Measurements from ENCODE around the gene MED13L.

MED13L gene

DNA sequence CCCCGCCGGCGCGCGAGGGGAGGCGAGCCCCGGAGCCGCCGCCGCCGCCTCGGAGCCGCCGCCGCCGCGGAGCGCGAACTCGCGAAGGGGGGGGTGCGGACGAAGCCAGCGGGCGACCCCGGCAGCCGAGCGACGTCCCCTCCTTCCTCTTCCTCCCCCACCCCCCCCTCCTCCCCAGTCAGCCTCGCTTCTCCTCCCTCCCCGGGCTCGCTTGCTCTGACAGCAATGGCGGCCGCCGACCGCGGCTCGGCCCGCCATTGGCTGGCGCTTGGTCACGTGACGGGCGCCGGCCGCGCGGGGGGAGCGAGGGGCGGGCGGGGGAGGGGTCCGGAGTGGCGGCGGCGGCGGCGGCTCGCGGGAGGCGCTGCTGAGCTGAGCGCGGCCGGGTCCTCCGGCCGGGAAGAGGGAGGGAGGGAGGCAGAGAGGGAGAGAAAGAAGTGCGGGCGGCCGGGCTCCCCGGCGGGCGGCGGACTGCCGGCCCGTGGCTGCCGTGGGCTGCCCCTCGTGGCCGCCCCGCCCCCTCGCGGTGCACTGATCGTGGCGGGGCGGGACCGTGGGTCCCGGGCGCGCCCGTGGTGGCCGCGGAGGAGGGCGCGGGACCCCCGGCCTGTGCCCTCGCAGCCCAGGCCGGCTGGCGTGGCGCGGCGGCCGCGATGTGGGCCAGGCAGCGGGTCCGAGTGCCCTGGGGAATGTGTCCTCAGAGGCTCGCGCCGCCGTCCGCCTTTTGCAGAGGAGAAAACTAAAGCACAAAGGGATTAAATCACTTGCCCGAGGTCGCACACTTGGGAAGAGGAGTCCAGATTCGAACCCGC, at the start of gene MED13L:
TSS of gene MED13L (minus strand) at position 227 of the 812 bp plus-strand sequence. CDS start 562 bp downstream, outside the sequence.
- peak; percentile 86 for DNase-seq

DNA sequence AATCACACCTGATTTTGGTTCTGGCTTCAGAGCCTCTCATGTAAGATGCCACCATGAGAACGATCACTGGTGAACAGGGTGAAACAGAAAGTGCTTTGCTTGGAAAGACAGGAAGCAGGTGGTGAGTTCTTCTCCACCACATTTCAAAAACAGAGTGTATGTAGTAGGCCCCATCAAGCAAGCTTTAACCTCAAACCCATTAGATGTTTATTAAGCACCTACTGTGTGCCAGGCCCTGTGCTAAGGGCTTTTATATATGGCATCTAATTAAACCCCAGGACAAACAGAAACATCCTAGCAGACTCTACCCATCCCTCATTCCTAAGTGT, 47.8 kb upstream of the MED13L start:
- DNase-seq: no peak

DNA sequence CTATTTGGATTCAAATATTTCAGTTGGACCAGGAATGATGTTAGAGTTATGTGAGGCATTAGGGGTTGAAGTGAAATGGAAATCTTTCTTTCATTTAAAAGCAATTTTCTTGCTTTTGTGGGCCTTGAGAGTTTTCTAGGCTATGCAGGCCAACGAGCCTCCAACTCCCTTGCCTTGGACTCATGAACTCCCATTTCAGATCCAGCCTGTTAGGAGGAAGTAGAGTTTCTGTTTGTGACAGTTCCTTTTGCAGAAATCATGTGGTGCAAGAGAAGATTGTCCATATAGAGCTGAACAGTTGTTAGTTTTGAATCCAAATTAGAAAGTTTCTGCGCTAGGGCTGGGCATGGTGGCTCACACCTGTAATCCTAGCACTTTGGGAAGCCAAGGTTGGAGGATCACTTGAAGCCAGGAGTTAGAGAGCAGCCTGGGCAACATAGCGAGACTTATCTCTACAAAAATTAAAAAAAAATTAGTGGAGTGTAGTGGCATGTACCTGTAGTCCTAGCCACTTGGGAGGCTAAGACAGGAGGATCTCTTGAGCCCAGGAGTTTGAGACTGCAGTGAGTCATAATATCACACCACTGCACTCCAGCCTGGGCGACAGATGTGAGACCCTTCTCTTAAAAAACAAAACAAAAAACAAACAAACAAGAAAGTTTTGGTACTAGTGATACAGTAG, 47.3 kb upstream of the MED13L start:
- DNase-seq: no peak

DNA sequence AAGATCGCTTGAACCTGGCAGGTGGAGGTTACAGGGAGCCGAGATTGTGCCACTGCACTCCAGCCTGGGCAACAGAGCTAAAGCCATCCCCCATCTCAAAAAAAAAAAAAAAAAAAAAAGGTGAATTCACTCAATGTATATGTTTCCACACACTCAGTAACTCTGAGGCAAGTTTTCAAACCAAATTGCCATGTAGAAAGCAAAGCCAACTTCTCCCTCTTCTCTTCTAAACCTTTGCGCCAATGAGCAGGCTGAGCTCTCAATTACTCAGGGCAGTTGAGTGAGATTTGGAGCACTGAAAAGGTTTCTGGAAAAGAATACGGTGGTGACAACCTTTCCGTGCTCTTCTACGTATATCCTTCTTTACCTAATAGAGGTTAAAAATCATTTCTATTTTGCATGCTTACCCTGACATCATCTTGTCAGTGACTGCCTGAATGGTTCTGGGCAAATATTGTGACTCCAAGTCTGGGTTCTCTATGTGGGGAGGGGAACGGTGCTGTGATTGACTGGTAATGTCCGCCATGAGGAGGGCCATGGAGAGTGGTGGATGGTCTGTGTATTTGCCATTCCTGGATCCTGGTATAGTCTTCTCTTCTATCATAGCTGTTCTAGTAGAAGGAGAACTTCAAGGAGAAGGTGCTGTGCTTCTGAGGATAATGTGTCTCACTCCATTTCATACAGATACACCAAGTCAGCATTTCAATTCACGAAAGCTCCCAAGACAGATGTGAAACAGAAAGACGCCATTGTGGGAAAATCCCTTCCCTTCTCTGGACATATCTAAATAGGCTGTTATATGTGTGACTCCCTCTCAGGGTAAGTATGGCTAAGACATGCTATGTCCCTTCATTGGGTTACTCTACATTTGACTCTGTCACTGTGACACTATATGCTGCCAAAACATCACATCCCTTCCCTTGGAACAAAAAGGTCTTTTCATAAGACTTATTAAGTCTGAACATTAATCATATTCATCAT, 46.2 kb upstream of the MED13L start:
- DNase-seq: no peak

DNA sequence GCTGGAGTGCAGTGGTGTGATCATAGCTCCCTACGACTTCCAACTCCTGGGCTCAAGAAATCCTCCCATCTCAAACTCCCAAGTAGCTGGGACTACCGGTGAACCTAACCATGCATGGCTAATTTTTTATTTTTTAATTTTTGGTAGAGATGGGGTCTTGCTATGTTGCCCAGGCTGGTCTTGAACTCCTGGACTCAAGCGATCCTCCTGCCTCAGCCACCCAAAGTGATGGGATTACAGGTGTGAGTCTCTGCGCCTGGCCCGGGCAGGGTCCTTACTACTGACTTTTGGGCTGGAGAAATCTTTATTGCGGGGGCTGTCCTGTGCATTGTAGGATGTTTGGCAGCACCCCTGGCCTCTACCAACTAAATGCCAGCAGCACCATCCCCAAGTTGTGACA, 44.4 kb upstream of the MED13L start:
- DNase-seq: no peak

DNA sequence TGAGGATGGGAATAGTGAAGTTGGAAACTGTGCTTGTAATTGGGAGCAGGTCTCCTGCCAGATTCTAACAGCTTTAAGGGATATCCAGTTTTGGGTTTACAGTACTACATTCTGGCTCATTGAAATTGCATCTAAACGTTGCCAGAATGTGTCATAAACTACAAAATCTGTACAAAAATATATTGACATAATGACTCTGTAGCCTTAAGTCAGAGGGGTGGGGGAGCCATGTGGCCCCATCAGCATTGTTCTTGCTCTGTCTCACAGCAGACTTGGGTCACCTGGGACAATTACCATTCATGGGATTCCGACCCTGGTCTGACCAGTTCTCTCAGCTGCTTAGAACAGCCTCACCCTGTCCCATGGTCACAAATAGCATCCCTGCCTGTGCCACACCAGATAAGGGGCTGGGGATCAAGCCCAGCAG, 43.3 kb upstream of the MED13L start:
- peak; percentile 21 for DNase-seq

DNA sequence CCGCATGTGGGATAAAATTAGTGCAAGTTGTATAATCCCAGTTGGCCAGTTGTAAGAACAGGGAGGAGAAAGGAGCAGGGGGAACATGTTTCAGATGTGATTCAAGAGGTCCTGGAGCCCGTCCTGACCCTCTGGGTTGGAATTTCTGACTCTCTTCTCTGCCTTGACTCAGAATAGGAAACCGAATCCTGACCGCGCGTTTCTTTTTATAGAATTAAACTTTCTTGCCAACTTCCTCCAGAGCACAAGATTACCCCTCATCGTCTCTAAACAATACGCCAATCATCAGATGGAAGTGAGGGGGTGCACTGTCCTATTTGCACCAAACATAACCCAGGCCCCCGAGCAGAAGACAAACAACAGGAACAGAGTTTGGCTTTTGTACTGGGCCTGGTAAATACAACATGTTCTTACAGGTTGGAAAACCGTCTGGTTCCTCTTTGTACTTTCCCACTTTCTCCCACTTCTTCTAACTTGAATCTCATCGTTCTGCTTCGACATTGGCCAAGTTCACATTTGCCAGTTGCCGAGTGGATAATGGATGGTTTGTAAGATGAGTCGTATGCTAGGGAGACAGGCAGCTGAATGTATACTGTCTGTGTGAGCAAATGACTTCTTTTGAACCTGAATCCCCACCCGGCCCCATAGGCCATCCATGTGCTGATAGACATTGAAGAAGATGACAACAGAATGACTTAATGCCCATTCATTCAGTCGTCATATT, 42.6 kb upstream of the MED13L start:
- peak; percentile 97 for DNase-seq

DNA sequence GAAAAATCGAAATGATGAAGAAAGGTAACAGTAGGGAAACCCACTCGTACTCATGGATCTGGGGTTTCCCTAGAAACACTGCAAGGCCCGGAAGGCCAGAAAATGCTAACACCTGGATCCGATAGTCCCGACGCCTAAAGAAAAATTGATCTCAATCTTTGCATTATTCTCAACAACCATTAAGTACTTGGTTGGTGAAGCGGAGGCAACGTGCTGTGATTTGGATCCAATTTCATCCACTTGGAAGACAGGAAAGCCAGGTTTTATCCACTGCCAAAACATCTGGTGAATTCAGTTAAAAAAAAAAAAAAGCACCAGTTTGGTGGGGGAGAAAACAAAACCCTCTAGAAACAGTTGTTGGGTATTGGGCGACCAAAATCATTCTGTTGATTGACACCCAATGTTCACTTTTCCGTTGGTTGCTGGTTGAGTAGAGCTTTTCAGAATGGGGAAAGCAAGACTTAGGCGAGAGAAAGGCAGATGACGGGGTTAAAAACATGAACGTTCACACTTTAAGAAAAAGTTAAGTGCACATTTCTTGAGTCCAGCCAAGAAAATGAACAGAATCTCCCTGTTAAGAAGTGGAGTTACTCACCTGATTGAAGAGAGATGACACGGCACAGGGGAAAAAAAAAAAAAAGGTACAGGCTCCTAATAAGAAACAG, 41.9 kb upstream of the MED13L start:
- DNase-seq: no peak

DNA sequence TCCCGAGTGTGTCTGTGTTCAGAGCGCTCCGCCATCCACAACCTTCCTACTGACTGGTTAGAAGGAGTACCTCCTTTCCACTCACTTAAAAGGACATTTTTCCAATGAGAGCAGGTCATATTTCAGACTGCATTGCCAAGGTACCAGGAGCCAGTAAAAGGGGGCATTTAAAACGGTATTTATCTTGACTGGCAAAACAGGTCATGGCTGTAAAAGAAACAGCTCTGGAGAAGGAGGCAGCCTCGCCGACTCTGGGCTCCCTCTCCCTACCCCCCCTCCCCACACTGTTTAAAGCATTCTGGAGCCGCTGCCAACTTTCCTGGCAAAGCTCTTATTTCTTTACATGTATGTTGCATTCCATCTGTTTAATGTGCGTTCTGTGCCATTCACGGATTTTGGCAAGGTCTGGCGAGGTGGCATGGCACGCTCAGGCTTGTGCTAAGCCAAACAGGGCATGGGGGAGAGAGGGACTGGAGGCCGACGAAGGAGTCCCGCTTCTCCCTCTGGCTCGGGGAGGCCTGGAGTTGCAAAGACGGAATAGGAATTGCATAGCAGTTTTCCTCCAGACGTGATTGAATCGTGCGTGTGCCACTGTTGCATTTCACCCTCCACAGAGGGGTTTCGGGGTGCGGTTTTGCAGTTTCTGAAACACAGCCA, 41.2 kb upstream of the MED13L start:
- DNase-seq: no peak

DNA sequence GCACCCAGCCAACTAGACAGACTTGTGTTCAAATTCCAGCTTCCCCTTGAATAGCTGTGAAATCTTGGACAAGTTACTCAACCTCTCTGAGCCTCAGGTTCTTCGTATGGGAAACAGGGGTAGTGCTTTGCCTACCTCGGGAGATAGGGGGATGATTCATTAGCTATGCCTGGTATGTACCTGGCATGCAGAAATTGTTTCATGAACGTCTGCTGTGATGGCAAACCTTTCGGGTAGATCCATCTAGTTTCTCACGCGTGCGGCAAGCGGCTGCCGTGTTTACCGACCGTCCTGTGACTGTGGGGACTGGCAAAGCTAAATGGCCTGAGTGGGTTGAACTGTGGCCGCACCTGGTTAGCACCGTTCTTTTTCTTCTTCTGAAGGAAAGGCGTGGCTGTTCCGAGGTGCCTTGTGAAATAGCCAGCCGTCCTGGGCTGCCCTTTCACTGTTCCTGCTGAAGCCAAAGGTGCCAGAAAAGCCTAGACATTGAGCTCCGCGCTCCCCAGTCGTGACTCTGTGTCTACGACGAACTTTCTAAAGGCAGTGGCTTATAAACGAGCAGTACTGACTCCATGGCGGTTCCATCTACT, 40.6 kb upstream of the MED13L start:
- no peak for DNase-seq

DNA sequence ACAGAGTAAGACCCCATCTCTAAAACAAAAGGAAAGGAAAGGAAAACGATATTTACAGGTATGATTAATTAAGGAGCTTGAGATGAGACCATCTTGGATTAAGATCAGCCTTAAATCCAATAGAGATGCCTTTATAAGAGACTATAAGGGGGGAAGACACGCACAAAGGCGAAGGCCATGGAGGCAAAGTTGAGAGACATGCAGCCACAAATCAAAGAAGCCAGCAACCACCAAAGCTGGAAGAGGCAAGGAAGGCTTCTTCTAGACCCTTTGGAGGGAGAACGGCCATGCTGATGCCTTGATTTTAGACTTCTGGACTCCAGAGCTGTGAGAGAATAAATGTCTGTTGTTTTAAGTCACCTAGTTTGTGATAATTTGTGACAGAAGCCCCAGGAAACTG, 39.6 kb upstream of the MED13L start:
- DNase-seq: no peak

DNA sequence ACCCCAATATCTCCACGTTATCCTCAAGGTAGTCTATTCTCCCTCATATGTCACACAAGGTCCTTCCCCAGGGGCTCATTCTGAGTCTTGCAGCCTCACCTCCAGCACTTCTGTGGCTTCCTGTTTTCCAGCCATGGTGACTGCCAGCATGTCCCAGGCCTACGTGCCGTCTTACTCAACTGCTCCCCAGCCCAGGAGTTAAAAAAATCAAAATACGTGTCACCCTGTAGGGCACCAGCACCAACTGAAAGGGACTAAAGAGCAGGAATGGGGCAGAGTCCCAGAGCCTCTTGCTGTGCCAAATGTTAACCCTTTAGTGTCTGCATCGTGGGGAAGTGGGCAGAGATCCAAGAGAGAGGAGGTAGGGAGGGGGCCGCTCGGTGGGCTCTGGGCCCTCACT, 37.0 kb upstream of the MED13L start:
- no peak for DNase-seq

DNA sequence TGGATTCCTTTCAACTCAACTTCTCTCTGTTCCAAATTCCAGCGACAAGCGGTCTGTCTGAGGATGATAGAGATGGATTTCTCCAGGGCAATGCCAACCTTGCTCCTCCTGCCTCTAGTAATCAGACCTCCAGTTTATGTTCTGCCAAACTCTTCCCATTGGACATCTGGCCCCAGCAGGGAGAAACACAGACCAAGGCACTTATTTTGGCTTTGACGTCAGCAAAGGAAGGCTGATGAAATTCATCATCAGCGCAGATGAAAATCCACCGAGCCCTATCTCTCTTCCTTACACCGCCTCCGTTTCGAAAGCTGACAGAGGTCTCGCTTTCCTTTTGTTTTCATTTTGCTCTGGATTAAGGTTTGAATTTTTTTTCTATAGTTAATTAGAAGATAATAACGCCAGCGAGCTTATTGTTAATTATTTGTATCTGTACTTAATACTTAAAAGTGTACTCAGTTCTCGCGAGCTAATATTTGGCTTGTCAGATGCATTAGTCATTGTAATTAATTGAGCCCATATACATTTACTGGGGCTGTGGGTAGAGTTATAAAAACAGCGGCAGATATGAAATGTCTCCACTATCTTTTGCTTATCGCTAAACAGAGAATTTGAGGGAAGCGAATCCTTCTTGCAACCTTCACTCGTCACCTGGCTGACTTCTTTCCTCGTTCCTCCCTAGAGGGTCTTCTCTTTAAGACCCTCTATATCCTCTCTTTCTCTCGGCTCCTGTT, 35.9 kb upstream of the MED13L start:
- no peak for DNase-seq

DNA sequence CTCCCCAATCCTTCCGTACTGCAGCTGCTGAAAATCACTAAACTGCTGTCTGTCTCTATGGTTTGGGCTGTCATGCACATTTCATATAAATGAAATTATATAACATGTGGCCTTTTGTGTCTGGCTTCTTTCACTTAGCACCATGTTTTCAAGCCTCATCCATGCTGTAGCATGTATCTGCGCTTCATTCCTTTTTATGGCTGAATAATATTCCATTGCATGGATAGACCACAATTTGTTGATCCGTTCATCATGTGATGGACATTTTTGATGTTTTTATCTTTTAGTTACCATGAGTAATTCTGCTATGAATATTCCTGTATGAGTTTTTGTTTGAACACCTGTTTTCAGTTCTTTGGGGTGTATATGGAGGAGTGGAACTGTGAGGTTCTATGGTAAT, 32.6 kb upstream of the MED13L start:
- no peak for DNase-seq

DNA sequence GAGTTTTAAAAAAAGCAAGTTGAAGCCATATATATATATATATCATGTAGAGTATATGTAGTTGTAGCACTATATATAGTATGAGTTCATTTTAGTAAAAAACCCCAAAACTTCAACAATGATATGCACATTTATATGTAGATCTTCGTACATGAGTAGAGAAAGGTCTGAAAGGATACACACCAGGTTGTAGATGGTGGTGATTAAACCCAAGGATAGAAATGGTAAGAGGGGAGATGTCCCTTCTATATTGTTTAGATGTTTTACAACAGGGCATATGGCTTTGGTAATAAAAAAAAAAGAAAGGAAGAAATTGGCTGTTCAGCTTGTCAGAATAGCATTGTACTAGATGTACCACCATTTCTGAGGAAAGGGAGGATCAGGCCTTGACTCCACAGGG, 31.9 kb upstream of the MED13L start:
- no peak for DNase-seq

DNA sequence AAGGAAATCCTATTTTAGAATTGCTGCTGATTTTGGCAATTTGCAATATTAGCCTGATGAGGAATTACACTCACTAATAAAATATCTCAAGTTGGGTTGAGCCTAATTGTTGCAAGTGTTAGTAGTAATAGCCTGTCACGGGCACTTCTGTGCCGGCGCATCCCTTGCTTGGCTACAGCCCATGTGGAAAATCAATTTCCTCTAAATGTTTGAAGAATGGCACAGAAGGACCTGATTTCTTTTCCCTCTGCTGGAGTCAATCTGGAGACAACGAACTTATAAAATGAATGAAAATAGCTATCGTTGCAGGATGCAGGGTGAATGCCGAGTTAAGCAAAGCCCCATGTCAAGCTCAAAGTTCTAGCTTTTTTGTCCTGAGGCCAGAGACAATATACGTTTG, 31.2 kb upstream of the MED13L start:
- no peak for DNase-seq

DNA sequence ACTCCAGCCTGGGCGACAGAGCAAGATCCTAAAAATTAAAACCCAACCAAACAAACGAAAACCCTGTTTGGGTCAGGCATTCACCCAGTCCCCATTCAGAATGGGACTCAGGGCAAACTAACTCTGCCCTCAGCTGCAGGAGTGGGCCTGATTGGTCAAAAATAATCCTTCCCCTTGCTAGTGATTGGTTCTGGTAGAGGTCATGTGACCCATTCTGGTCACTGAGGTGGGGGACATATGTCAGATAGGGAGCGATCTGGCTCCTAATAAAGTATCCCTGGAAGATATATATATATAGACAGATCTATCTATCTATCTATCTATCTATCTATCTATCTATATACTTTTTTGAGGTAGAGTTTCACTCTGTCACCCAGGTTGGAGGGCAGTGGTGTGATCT, 29.5 kb upstream of the MED13L start:
- no peak for DNase-seq

DNA sequence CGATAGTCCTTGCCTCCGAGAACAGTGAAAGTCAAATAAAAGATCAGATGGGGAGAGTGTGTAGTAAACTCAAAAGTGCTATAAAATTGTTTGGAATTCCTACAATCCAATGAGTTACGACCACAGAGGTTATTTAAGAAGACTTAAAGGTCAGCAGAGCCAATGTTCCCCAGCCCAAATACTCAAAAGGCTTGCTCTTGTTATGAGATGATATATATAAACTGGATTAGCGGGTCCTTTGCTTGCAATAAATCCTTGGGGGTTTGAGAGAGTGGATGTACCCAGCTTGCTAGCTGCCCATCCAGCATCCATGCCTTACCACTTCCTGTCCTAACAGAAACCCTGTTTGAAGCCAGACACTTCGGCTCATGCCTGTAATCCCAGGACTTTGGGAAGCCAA, 29.0 kb upstream of the MED13L start:
- DNase-seq: no peak

DNA sequence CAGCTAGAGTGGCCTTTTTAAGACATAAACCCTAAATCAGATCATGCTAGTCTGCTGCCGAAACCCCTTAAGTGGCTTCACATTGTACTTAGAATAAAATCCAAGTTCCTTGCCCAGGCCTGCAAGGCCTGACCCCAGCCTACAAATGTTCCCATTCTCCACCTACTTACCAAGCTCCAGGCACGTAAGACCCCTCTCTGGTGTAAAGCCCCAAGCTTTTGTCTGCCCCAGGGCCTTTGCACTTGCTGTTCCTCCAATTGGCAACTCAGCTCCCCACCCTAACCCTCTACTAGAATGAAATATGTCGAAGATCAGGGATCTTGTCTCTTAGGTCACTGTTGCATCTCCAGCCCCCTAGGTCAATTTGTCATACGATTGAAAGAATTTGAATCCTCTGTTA, 27.1 kb upstream of the MED13L start:
- DNase-seq: no peak

DNA sequence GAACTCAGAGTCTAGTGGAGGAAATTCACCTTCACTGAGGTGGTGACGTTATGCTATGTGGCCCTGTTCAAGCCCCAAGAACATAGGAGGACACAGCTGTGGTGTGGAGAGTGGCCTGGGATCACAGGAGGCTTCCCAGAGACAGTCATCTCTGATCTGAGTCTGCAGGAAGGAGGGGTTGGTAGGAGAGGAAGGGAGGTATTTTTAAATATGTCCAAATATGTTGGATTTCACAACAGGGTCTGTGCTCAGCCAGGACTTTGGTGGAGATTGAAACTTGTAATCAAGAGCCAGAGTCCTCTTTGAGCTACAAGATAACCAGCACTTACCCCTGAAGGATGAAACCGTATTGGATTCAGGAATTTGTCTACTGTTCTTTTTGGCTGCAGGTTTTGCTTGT, 26.4 kb upstream of the MED13L start:
- peak; percentile 59 for DNase-seq

DNA sequence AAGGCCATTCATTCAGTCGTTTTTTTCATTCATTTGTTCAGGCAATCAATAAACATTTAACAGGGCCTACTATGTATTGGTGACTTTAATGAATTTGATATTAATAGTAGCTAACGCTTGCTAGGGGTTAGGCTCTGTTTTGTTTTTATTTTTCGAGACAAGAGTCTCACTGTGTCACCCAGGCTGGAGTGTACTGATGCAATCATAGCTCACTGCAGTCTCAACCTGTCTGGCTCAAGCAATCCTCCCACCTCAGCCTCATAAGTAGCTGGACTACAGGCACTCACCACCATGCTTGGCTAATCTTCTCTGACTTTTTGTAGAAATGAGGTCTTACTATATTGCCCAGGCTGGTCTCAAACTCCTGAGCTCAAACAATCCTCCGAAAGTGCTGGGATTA, 25.6 kb upstream of the MED13L start:
- no peak for DNase-seq

Measured in HCEC 1CT (cell line).